ENCODE data around the gene ZNF236. TPM values are rescaled to one million over a fixed set of nuclear protein-coding genes. Genes with fewer than 3 reads are reported as not detected.
"Not testable (repeated sequence)": the region's sequence is repeated elsewhere in the genome, so short reads cannot be mapped to it uniquely, and the experiment has no call there.

Gene ZNF236
- polyA plus RNA-seq, 6 donors from 2014 or later: 6.1 to 14.8 (median 7.7) TPM

GRCh38 chr18:76935722-76936337, 113.5 kb downstream of the ZNF236 start:
- no peak overlapping the region for H3K27ac Mint-ChIP-seq
- no peaks in the 10 kb centered on the region for H3K27me3 Mint-ChIP-seq
- no peak overlapping the region for H3K4me3 Mint-ChIP-seq
- no peaks in the 10 kb centered on the region for H3K4me1 Mint-ChIP-seq
- peaks cover 7 to 26% of the 10 kb centered on the region in 2 donors for H3K36me3 Mint-ChIP-seq
- no peak for DNase-seq
- ATAC-seq (ENCODE audit: low read depth in 2 of 2): no peak
- H3K9me3 Mint-ChIP-seq: no peaks in the 10 kb centered on the region

GRCh38 chr18:76936877-76937276, 114.5 kb downstream of the ZNF236 start:
- Mint-ChIP-seq H3K27me3 (no peaks in the 10 kb centered on the region), H3K4me3 (no peak overlapping the region), H3K4me1 (no peaks in the 10 kb centered on the region)

GRCh38 chr18:76937597-76937996, 115.2 kb downstream of the ZNF236 start:
- no peaks in the 10 kb centered on the region for H3K27me3 Mint-ChIP-seq
- no peaks in the 10 kb centered on the region for H3K9me3 Mint-ChIP-seq
- ATAC-seq (ENCODE audit: low read depth in 2 of 2) (no peak), DNase-seq (no peak)
- peaks cover 4 to 17% of the 10 kb centered on the region in 2 donors for H3K36me3 Mint-ChIP-seq
- H3K4me1 Mint-ChIP-seq: no peaks in the 10 kb centered on the region
- peak overlapping the region in 1 of 6 donors; percentile 84 for H3K27ac Mint-ChIP-seq
- H3K4me3 Mint-ChIP-seq: no peak overlapping the region

More at GRCh38 chr18:76936877-76937276, 114.5 kb downstream of the ZNF236 start:
- no peak for ATAC-seq (ENCODE audit: low read depth in 2 of 2)
- Mint-ChIP-seq H3K36me3 (peaks cover 7 to 24% of the 10 kb centered on the region in 2 donors), H3K27ac (peak overlapping the region in 1 of 6 donors; percentile 54), H3K9me3 (no peaks in the 10 kb centered on the region)
- no peak for DNase-seq

GRCh38 chr18:76938619-76939018, 116.3 kb downstream of the ZNF236 start:
- Mint-ChIP-seq H3K4me1 (no peaks in the 10 kb centered on the region), H3K4me3 (no peak overlapping the region), H3K36me3 (peaks cover 0 to 14% of the 10 kb centered on the region in 2 donors), H3K27ac (peak overlapping the region in 1 of 6 donors; percentile 51), H3K27me3 (no peaks in the 10 kb centered on the region), H3K9me3 (no peaks in the 10 kb centered on the region)
- DNase-seq (no peak), ATAC-seq (ENCODE audit: low read depth in 2 of 2) (no peak)

GRCh38 chr18:76941284-76941683, 118.9 kb downstream of the ZNF236 start:
- Mint-ChIP-seq H3K9me3 (peaks cover 0 to 10% (median 5%) of the 10 kb centered on the region in 7 donors), H3K4me3 (no peak overlapping the region), H3K27ac (no peak overlapping the region), H3K4me1 (peaks cover 0 to 3% (median 2%) of the 10 kb centered on the region in 3 donors), H3K36me3 (peaks cover 13 to 16% of the 10 kb centered on the region in 2 donors), H3K27me3 (no peaks in the 10 kb centered on the region)
- DNase-seq (no peak), ATAC-seq (ENCODE audit: low read depth in 2 of 2) (no peak)

GRCh38 chr18:76943542-76944339, 121.4 kb downstream of the ZNF236 start:
- H3K4me3 Mint-ChIP-seq: no peak overlapping the region
- ATAC-seq (ENCODE audit: low read depth in 2 of 2) (no peak), DNase-seq (no peak)
- H3K4me1 Mint-ChIP-seq: peaks cover 0 to 8% (median 4%) of the 10 kb centered on the region in 3 donors
- peaks cover 29 to 37% of the 10 kb centered on the region in 2 donors for H3K36me3 Mint-ChIP-seq
- H3K9me3 Mint-ChIP-seq: peaks cover 0 to 14% (median 6%) of the 10 kb centered on the region in 7 donors
- H3K27ac Mint-ChIP-seq: peak overlapping the region in 1 of 6 donors; percentile 44
- no peaks in the 10 kb centered on the region for H3K27me3 Mint-ChIP-seq

- ATAC-seq (ENCODE audit: low read depth in 2 of 2); H3K4me3 Mint-ChIP-seq; H3K27me3 Mint-ChIP-seq; DNase-seq; H3K27ac Mint-ChIP-seq; H3K4me1 Mint-ChIP-seq: not testable (repeated sequence)
- H3K9me3 Mint-ChIP-seq: peaks cover 0 to 14% (median 6%) of the 10 kb centered on the region in 7 donors
- peaks cover 29 to 37% of the 10 kb centered on the region in 2 donors for H3K36me3 Mint-ChIP-seq
Observed at GRCh38 chr18:76944346-76944745, 122.0 kb downstream of the ZNF236 start.

- Mint-ChIP-seq H3K27ac (no peak overlapping the region), H3K4me3 (no peak overlapping the region), H3K27me3 (no peaks in the 10 kb centered on the region), H3K4me1 (peaks cover 0 to 8% (median 4%) of the 10 kb centered on the region in 3 donors), H3K9me3 (peaks cover 0 to 14% (median 6%) of the 10 kb centered on the region in 7 donors), H3K36me3 (peaks cover 29 to 42% of the 10 kb centered on the region in 2 donors)
- DNase-seq (no peak), ATAC-seq (ENCODE audit: low read depth in 2 of 2) (no peak)
Observed at GRCh38 chr18:76948345-76948744, 126.0 kb downstream of the ZNF236 start.

- Mint-ChIP-seq H3K4me3 (no peak overlapping the region), H3K36me3 (peaks cover 20 to 25% of the 10 kb centered on the region in 2 donors), H3K4me1 (peaks cover 0 to 1% (median 0%) of the 10 kb centered on the region in 3 donors), H3K27me3 (no peaks in the 10 kb centered on the region), H3K27ac (peak overlapping the region in 3 of 6 donors; percentile 28 to 87 (median 76)), H3K9me3 (peaks cover 0 to under 1% (median 0%) of the 10 kb centered on the region in 7 donors)
- no peak for ATAC-seq (ENCODE audit: low read depth in 2 of 2)
- no peak for DNase-seq
Observed at GRCh38 chr18:76951456-76952247, 129.3 kb downstream of the ZNF236 start.

- DNase-seq (no peak), ATAC-seq (ENCODE audit: low read depth in 2 of 2) (no peak)
- Mint-ChIP-seq H3K4me3 (no peak overlapping the region), H3K9me3 (no peaks in the 10 kb centered on the region), H3K4me1 (peaks cover 0 to 6% (median 0%) of the 10 kb centered on the region in 3 donors), H3K27me3 (no peaks in the 10 kb centered on the region), H3K27ac (no peak overlapping the region), H3K36me3 (peaks cover 14 to 17% of the 10 kb centered on the region in 2 donors)
Observed at GRCh38 chr18:76952747-76953146, 130.4 kb downstream of the ZNF236 start.

- peaks cover 10 to 14% of the 10 kb centered on the region in 2 donors for H3K36me3 Mint-ChIP-seq
- no peak overlapping the region for H3K4me3 Mint-ChIP-seq
- H3K4me1 Mint-ChIP-seq: peaks cover 0 to 6% (median 0%) of the 10 kb centered on the region in 3 donors
- H3K9me3 Mint-ChIP-seq: no peaks in the 10 kb centered on the region
- no peaks in the 10 kb centered on the region for H3K27me3 Mint-ChIP-seq
- ATAC-seq (ENCODE audit: low read depth in 2 of 2) (no peak), DNase-seq (no peak)
- peak overlapping the region in 1 of 6 donors; percentile 36 for H3K27ac Mint-ChIP-seq
Observed at GRCh38 chr18:76953156-76953555, 130.8 kb downstream of the ZNF236 start.

- H3K27ac Mint-ChIP-seq: no peak overlapping the region
- no peaks in the 10 kb centered on the region for H3K9me3 Mint-ChIP-seq
- H3K4me1 Mint-ChIP-seq: peaks cover 0 to 6% (median 0%) of the 10 kb centered on the region in 3 donors
- H3K27me3 Mint-ChIP-seq: no peaks in the 10 kb centered on the region
- ATAC-seq (ENCODE audit: low read depth in 2 of 2): no peak
- DNase-seq: no peak
- H3K36me3 Mint-ChIP-seq: peaks cover 5 to 9% of the 10 kb centered on the region in 2 donors
- no peak overlapping the region for H3K4me3 Mint-ChIP-seq
Observed at GRCh38 chr18:76953583-76954233, 131.4 kb downstream of the ZNF236 start.

All from naive B cell (primary cell).